Testis (tissue), 3 donors: ENCODE results near the gene ELK3. TPM values are rescaled to one million over a fixed set of nuclear protein-coding genes. Genes with fewer than 3 reads are reported as not detected.

Experiments used
- DNase-seq: peaks from one replicate; pipeline ENCODE4 v3.0.0-alpha.2; 2019
- H3K27ac ChIP-seq, 2 donors: fragments of 200-600 bp; sonication (generic); one replicate each; pipeline ENCODE4 v1.5.1; 2019
- H3K27me3 ChIP-seq: fragments of 200-600 bp; sonication (generic); one replicate; pipeline ENCODE4 v1.5.1; 2019
- H3K36me3 ChIP-seq: fragments of 200-600 bp; sonication (generic); one replicate; pipeline ENCODE4 v1.5.1; 2017; ENCODE audit warnings: low read depth; ENCODE audit errors: missing control alignments
- H3K4me1 ChIP-seq: fragments of 200-600 bp; sonication (generic); one replicate; pipeline ENCODE4 v1.5.1; 2019
- H3K4me3 ChIP-seq, 2 donors: fragments of 200-600 bp; sonication (generic); one replicate each; pipeline ENCODE4 v1.5.1; 2017 to 2019
- H3K9me3 ChIP-seq: fragments of 200-600 bp; sonication (generic); one replicate; pipeline ENCODE4 v1.5.1; 2017
- CTCF ChIP-seq, 3 experiments: fragments of 450-650 bp in 2 of 3; fragments of 200-600 bp in 1 of 3; sonication (generic) in 1 of 3; IDR thresholded peaks; one replicate each; pipeline ENCODE4 v1.5.1; 2016 to 2019; ENCODE audit warnings: antibody characterized with exemption in 3 of 3, mild to moderate bottlenecking in 2 of 3, moderate library complexity in 1 of 3
- POLR2A ChIP-seq: fragments of 450-650 bp; IDR thresholded peaks from one replicate; pipeline ENCODE4 v1.6.1; 2017; ENCODE audit warnings: antibody characterized with exemption, mild to moderate bottlenecking, moderate library complexity
- WGBS, 2 donors: methylation state at CpG; one replicate each; pipeline ENCODE4 v1.1.5; 2018; 5-methylcytosine and 5-hydroxymethylcytosine counted together
- intact Hi-C: fragments of 100-400 bp; cut with DNase I; formaldehyde crosslinking; loops from one replicate; pipeline ENCODE4 v1.15.1; 2023; ENCODE audit warnings: low total_unique reads
- polyA plus RNA-seq: library from polyadenylated mRNA; stranded (reverse); fragments of 350-450 nt; fragmentation: Illumina TruSeq; extraction: RNeasy Lipid Tissue Mini Kit (QIAGEN cat#74804); gene quantifications from one replicate; pipeline ENCODE4 v1.2.3, GENCODE V29; 2014; ENCODE audit warnings: low read depth, low replicate concordance; ENCODE audit not compliant: insufficient read depth
- total RNA-seq, 2 donors: library from RNA; depleted of rRNA; stranded (reverse); fragments of >200 nt; gene quantifications; one replicate each; pipeline ENCODE4 v1.2.3, GENCODE V29; 2016

Gene ELK3
- total and polyA plus RNA-seq, 3 donors from 2014 or later: 11.3 to 17.1 (median 15.4) TPM

- H3K27me3 ChIP-seq: no peaks in the 10 kb centered on the region
- 65 to 72% methylated on average over 14 of the region's 14 CpGs for WGBS, 2 donors
- no peak overlapping the region for H3K4me3 ChIP-seq
- H3K36me3 ChIP-seq: no peaks in the 10 kb centered on the region
- TF ChIP-seq POLR2A (no peak), CTCF (IDR thresholded peaks at IDR 0.05) (no peak)
- intact Hi-C loops: no loop called here
- no peak overlapping the region for H3K27ac ChIP-seq
- no peak for DNase-seq
- H3K4me1 ChIP-seq: no peaks in the 10 kb centered on the region
- H3K9me3 ChIP-seq: no peaks in the 10 kb centered on the region
Measured at GRCh38 chr12:96164951-96165811, 29.0 kb upstream of the ELK3 start.

- no peak overlapping the region for H3K27ac ChIP-seq
- no peaks in the 10 kb centered on the region for H3K9me3 ChIP-seq
- no peaks in the 10 kb centered on the region for H3K4me1 ChIP-seq
- 79 to 85% methylated on average over 2 of the region's 2 CpGs for WGBS, 2 donors
- intact Hi-C loops: no loop called here
- TF ChIP-seq CTCF (IDR thresholded peaks at IDR 0.05) (no peak), POLR2A (no peak)
- H3K4me3 ChIP-seq: no peak overlapping the region
- H3K36me3 ChIP-seq: no peaks in the 10 kb centered on the region
- H3K27me3 ChIP-seq: no peaks in the 10 kb centered on the region
- DNase-seq: no peak
Measured at GRCh38 chr12:96166765-96167164, 27.4 kb upstream of the ELK3 start.

GRCh38 chr12:96167492-96167891 lies 26.7 kb upstream of the ELK3 start:
- no peaks in the 10 kb centered on the region for H3K27me3 ChIP-seq
- H3K9me3 ChIP-seq: no peaks in the 10 kb centered on the region
- H3K36me3 ChIP-seq: no peaks in the 10 kb centered on the region
- H3K4me1 ChIP-seq: no peaks in the 10 kb centered on the region
- DNase-seq: no peak
- TF ChIP-seq CTCF (IDR thresholded peaks at IDR 0.05) (no peak), POLR2A (no peak)
- intact Hi-C loops: no loop called here
- H3K27ac ChIP-seq: no peak overlapping the region
- H3K4me3 ChIP-seq: no peak overlapping the region
- 87 to 97% methylated on average over 1 of the region's 1 CpG for WGBS, 2 donors

- no peak for DNase-seq
- intact Hi-C loops: no loop called here
- no peak overlapping the region for H3K27ac ChIP-seq
- no peak overlapping the region for H3K4me3 ChIP-seq
- 74 to 79% methylated on average over 9 of the region's 9 CpGs for WGBS, 2 donors
- no peaks in the 10 kb centered on the region for H3K4me1 ChIP-seq
- no peaks in the 10 kb centered on the region for H3K27me3 ChIP-seq
- H3K9me3 ChIP-seq: no peaks in the 10 kb centered on the region
- no peak for TF ChIP-seq POLR2A
- TF ChIP-seq CTCF (IDR thresholded peaks at IDR 0.05): no peak
- H3K36me3 ChIP-seq: no peaks in the 10 kb centered on the region
Measured at GRCh38 chr12:96170328-96170727, 23.8 kb upstream of the ELK3 start.

- DNase-seq: no peak
- no peaks in the 10 kb centered on the region for H3K27me3 ChIP-seq
- WGBS, 2 donors: 82 to 84% methylated on average over 5 of the region's 5 CpGs
- TF ChIP-seq POLR2A: no peak
- TF ChIP-seq CTCF (IDR thresholded peaks at IDR 0.05): no peak
- H3K4me3 ChIP-seq: no peak overlapping the region
- H3K4me1 ChIP-seq: no peaks in the 10 kb centered on the region
- H3K9me3 ChIP-seq: no peaks in the 10 kb centered on the region
- H3K27ac ChIP-seq: no peak overlapping the region
- no peaks in the 10 kb centered on the region for H3K36me3 ChIP-seq
- intact Hi-C loops: no loop called here
Measured at GRCh38 chr12:96170762-96171161, 23.4 kb upstream of the ELK3 start.
